ENCODE results near the gene CENPB.

CENPB gene

GRCh38 chr20:3783511-3784195, 2.9 kb downstream of the CENPB start:
- Histone ChIP-seq H4K91ac (ENCODE audit: low read depth, low read length) (no peak overlapping the region), H2BK120ac (ENCODE audit: insufficient read depth, low read length, poor library complexity) (no peak overlapping the region), H4K12ac (ENCODE audit: low read depth, low read length) (no peak overlapping the region), H3K27ac (ENCODE audit: low read depth, low read length) (no peak overlapping the region), H3K9me3 (ENCODE audit: insufficient read depth, low read depth, low read length) (peaks cover 5% of the 10 kb centered on the region), H2BK12ac (ENCODE audit: low read length) (no peak overlapping the region), H3K79me1 (ENCODE audit: low read length) (peaks cover 3% of the 10 kb centered on the region), H2AFZ (ENCODE audit: insufficient read depth, low read length, poor library complexity) (no peak overlapping the region), H2AK5ac (ENCODE audit: low read length) (no peak overlapping the region), H3K4me2 (ENCODE audit: low read length) (no peak overlapping the region), H3K4ac (ENCODE audit: low read depth, low read length) (no peak overlapping the region), H3K9ac (ENCODE audit: low read length) (no peak overlapping the region), H4K8ac (ENCODE audit: low read depth, low read length) (no peak overlapping the region), H3K4me1 (ENCODE audit: control insufficient read depth in 1 of 2, insufficient read depth in 2 of 2, low read length in 2 of 2) (peaks cover 21 to 34% of the 10 kb centered on the region in 2 experiments), H3K18ac (ENCODE audit: low read length) (no peak overlapping the region), H3K14ac (ENCODE audit: low read length) (no peak overlapping the region), H2BK5ac (ENCODE audit: low read depth, low read length, poor library complexity) (no peak overlapping the region), H3K36me3 (ENCODE audit: control insufficient read depth in 1 of 2, insufficient read depth in 2 of 2, low read length in 2 of 2) (peaks cover 8 to 12% of the 10 kb centered on the region in 2 experiments), H3K27me3 (ENCODE audit: insufficient read depth, low read length) (peaks cover 6% of the 10 kb centered on the region), H3K79me2 (ENCODE audit: control insufficient read depth, insufficient read depth, low read length, poor library complexity) (peaks cover 5% of the 10 kb centered on the region), H3K4me3 (ENCODE audit: low read depth, low read length) (no peak overlapping the region), H3K23ac (ENCODE audit: low read length) (no peak overlapping the region)
- WGBS (ENCODE audit: extremely low coverage, insufficient coverage, insufficient read length) = no CpG with 5 or more reads among the region's 10 CpGs
- DNase-seq = no peak

- H3K4me3 ChIP-seq (ENCODE audit: low read depth, low read length) = no peak overlapping the region
- no peak overlapping the region for H3K18ac ChIP-seq (ENCODE audit: low read length)
- H4K91ac ChIP-seq (ENCODE audit: low read depth, low read length) = no peak overlapping the region
- no peak overlapping the region for H3K9ac ChIP-seq (ENCODE audit: low read length)
- H3K36me3 ChIP-seq (ENCODE audit: control insufficient read depth in 1 of 2, insufficient read depth in 2 of 2, low read length in 2 of 2) = peaks cover 8 to 12% of the 10 kb centered on the region in 2 experiments
- no peak overlapping the region for H2BK12ac ChIP-seq (ENCODE audit: low read length)
- H3K14ac ChIP-seq (ENCODE audit: low read length) = no peak overlapping the region
- H2AK5ac ChIP-seq (ENCODE audit: low read length) = no peak overlapping the region
- no peak overlapping the region for H3K23ac ChIP-seq (ENCODE audit: low read length)
- no peak overlapping the region for H4K8ac ChIP-seq (ENCODE audit: low read depth, low read length)
- peak in 1 of 2 donors; percentile 33 for DNase-seq
- peaks cover 12% of the 10 kb centered on the region for H3K27me3 ChIP-seq (ENCODE audit: insufficient read depth, low read length)
- peaks cover 5% of the 10 kb centered on the region for H3K9me3 ChIP-seq (ENCODE audit: insufficient read depth, low read depth, low read length)
- no peak overlapping the region for H3K27ac ChIP-seq (ENCODE audit: low read depth, low read length)
- peaks cover 5% of the 10 kb centered on the region for H3K79me2 ChIP-seq (ENCODE audit: control insufficient read depth, insufficient read depth, low read length, poor library complexity)
- H3K4me1 ChIP-seq (ENCODE audit: control insufficient read depth in 1 of 2, insufficient read depth in 2 of 2, low read length in 2 of 2) = peaks cover 26 to 38% of the 10 kb centered on the region in 2 experiments
- H3K79me1 ChIP-seq (ENCODE audit: low read length) = peaks cover 3% of the 10 kb centered on the region
- no peak overlapping the region for H2BK120ac ChIP-seq (ENCODE audit: insufficient read depth, low read length, poor library complexity)
- no peak overlapping the region for H3K4me2 ChIP-seq (ENCODE audit: low read length)
- no CpG with 5 or more reads among the region's 2 CpGs for WGBS (ENCODE audit: extremely low coverage, insufficient coverage, insufficient read length)
- H4K12ac ChIP-seq (ENCODE audit: low read depth, low read length) = no peak overlapping the region
- H2BK5ac ChIP-seq (ENCODE audit: low read depth, low read length, poor library complexity) = no peak overlapping the region
- H3K4ac ChIP-seq (ENCODE audit: low read depth, low read length) = no peak overlapping the region
- no peak overlapping the region for H2AFZ ChIP-seq (ENCODE audit: insufficient read depth, low read length, poor library complexity)
Measured at GRCh38 chr20:3783068-3783489, 3.5 kb downstream of the CENPB start.

DNA sequence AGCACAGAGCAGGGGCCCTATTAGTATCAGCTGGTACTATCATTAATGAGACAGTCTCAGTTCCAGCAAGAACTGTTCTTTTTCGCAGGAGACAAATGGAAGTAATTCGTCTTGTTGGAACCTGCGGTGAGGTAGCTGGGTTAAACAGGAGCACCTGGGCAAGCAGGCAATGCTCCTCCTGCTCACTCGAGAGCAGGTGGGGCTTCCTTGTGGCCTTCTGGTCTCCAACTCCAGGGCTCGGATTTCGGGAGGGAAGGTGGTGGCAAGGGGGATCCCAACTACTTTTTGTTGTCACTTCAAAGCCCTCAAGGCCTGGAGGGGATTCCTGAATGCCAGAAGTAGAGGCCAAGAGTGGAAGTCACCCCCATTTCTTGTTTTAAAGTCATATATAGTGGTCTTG, 3.9 kb downstream of the CENPB start:
- peaks cover 8 to 12% of the 10 kb centered on the region in 2 experiments for H3K36me3 ChIP-seq (ENCODE audit: control insufficient read depth in 1 of 2, insufficient read depth in 2 of 2, low read length in 2 of 2)
- no peak overlapping the region for H3K4me3 ChIP-seq (ENCODE audit: low read depth, low read length)
- DNase-seq = no peak
- H3K9ac ChIP-seq (ENCODE audit: low read length) = no peak overlapping the region
- H2BK5ac ChIP-seq (ENCODE audit: low read depth, low read length, poor library complexity) = no peak overlapping the region
- H3K27ac ChIP-seq (ENCODE audit: low read depth, low read length) = no peak overlapping the region
- H3K4me1 ChIP-seq (ENCODE audit: control insufficient read depth in 1 of 2, insufficient read depth in 2 of 2, low read length in 2 of 2) = peaks cover 31 to 43% of the 10 kb centered on the region in 2 experiments
- no peak overlapping the region for H3K18ac ChIP-seq (ENCODE audit: low read length)
- no peak overlapping the region for H3K23ac ChIP-seq (ENCODE audit: low read length)
- no peak overlapping the region for H3K4ac ChIP-seq (ENCODE audit: low read depth, low read length)
- no peak overlapping the region for H4K8ac ChIP-seq (ENCODE audit: low read depth, low read length)
- H2AFZ ChIP-seq (ENCODE audit: insufficient read depth, low read length, poor library complexity) = no peak overlapping the region
- no peak overlapping the region for H2BK120ac ChIP-seq (ENCODE audit: insufficient read depth, low read length, poor library complexity)
- no peak overlapping the region for H2AK5ac ChIP-seq (ENCODE audit: low read length)
- H4K91ac ChIP-seq (ENCODE audit: low read depth, low read length) = no peak overlapping the region
- no peak overlapping the region for H3K4me2 ChIP-seq (ENCODE audit: low read length)
- no peak overlapping the region for H4K12ac ChIP-seq (ENCODE audit: low read depth, low read length)
- peaks cover 15% of the 10 kb centered on the region for H3K27me3 ChIP-seq (ENCODE audit: insufficient read depth, low read length)
- H3K79me2 ChIP-seq (ENCODE audit: control insufficient read depth, insufficient read depth, low read length, poor library complexity) = peaks cover 5% of the 10 kb centered on the region
- H3K14ac ChIP-seq (ENCODE audit: low read length) = no peak overlapping the region
- H3K79me1 ChIP-seq (ENCODE audit: low read length) = peaks cover 3% of the 10 kb centered on the region
- peaks cover 5% of the 10 kb centered on the region for H3K9me3 ChIP-seq (ENCODE audit: insufficient read depth, low read depth, low read length)
- WGBS (ENCODE audit: extremely low coverage, insufficient coverage, insufficient read length) = no CpG with 5 or more reads among the region's 6 CpGs
- no peak overlapping the region for H2BK12ac ChIP-seq (ENCODE audit: low read length)

- Histone ChIP-seq H3K4me3 (ENCODE audit: low read depth, low read length) (peak within 1 kb of the TSS; percentile 56), H3K4ac (ENCODE audit: low read depth, low read length) (no peak within 1 kb of the TSS), H3K9ac (ENCODE audit: low read length) (no peak within 1 kb of the TSS), H3K18ac (ENCODE audit: low read length) (no peak within 1 kb of the TSS), H4K8ac (ENCODE audit: low read depth, low read length) (peak within 1 kb of the TSS; percentile 2), H3K27ac (ENCODE audit: low read depth, low read length) (no peak within 1 kb of the TSS), H3K79me1 (ENCODE audit: low read length) (peaks cover 3% of the 10 kb centered on the region), H3K23ac (ENCODE audit: low read length) (no peak within 1 kb of the TSS), H2BK12ac (ENCODE audit: low read length) (no peak within 1 kb of the TSS), H3K79me2 (ENCODE audit: control insufficient read depth, insufficient read depth, low read length, poor library complexity) (peaks cover 5% of the 10 kb centered on the region), H3K4me1 (ENCODE audit: control insufficient read depth in 1 of 2, insufficient read depth in 2 of 2, low read length in 2 of 2) (peaks cover 34 to 46% of the 10 kb centered on the region in 2 experiments), H4K12ac (ENCODE audit: low read depth, low read length) (no peak within 1 kb of the TSS), H2BK5ac (ENCODE audit: low read depth, low read length, poor library complexity) (no peak within 1 kb of the TSS), H2AK5ac (ENCODE audit: low read length) (no peak within 1 kb of the TSS), H3K4me2 (ENCODE audit: low read length) (peak within 1 kb of the TSS; percentile 86), H3K36me3 (ENCODE audit: control insufficient read depth in 1 of 2, insufficient read depth in 2 of 2, low read length in 2 of 2) (peaks cover 8 to 12% of the 10 kb centered on the region in 2 experiments), H3K9me3 (ENCODE audit: insufficient read depth, low read depth, low read length) (peaks cover 10% of the 10 kb centered on the region), H3K27me3 (ENCODE audit: insufficient read depth, low read length) (peaks cover 23% of the 10 kb centered on the region), H4K91ac (ENCODE audit: low read depth, low read length) (no peak within 1 kb of the TSS), H3K14ac (ENCODE audit: low read length) (no peak within 1 kb of the TSS), H2BK120ac (ENCODE audit: insufficient read depth, low read length, poor library complexity) (no peak within 1 kb of the TSS), H2AFZ (ENCODE audit: insufficient read depth, low read length, poor library complexity) (no peak within 1 kb of the TSS)
- DNase-seq = peak; percentile 85 to 97
- no CpG with 5 or more reads among the region's 28 CpGs for whole genome bisulfite sequencing (ENCODE audit: extremely low coverage, insufficient coverage, insufficient read length)
Measured at GRCh38 chr20:3781153-3781910, 5.2 kb downstream of the CENPB start, which contains the start of gene SPEF1. Gene SPEF1 (minus strand): TSS chr20:3781448. CDS start chr20:3781287, 161 bp downstream.

All from trophoblast cell (in vitro differentiated cells and primary cell).